ENCODE measurements around the gene CCDC14. TPM values are rescaled to one million over a fixed set of nuclear protein-coding genes. Genes with fewer than 3 reads are reported as not detected.

CCDC14 gene
- total RNA-seq, 1 donor from 2014 or later = 41.4 TPM

DNA sequence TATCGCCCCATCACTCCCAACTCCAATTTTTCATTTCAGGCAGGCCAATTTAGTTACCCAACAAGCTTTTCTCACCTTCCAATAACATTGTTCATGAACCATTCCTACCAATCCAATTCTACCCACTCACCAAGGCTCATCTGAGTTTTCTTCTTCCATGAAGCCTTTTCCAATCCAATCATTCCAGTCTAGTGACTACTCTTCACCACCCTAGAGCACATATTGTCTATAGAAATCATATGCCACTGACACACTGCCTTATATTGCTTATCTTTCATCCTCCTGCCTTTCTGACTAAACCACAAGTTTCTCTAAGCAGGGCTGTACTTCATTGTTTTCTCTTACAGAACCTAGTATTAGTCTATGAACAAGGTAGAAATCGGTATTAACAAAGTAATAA is 11.4 kb downstream of the CCDC14 start:
- no peak for TF ChIP-seq CTCF (conservative IDR thresholded peaks at IDR 0.05; ENCODE audit: low read depth, low read length)
- no peak overlapping the region for H3K4me3 ChIP-seq (ENCODE audit: low read depth, low read length)
- DNase-seq (ENCODE audit: low read depth) = no peak

DNA sequence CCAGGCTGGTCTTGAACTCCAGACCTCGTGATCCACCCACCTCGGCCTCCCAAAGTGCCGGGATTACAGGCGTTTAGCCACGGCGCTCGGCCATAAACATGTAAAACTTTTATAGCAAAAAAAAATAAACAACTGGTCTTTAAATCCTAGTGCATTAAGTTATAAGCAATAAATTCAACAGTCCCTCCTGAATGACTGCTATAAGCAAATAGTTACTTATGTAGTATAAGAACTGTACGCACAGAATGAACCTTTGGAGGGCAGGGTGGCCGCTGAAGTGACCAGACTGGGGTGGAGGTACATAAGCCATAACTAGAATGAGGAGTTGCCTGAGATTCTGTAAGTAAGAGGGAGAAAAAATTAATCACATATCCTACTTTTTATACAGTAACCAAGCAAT is 12.6 kb downstream of the CCDC14 start:
- no peak for DNase-seq (ENCODE audit: low read depth)
- no peak overlapping the region for H3K4me3 ChIP-seq (ENCODE audit: low read depth, low read length)
- TF ChIP-seq CTCF (conservative IDR thresholded peaks at IDR 0.05; ENCODE audit: low read depth, low read length) = no peak

DNA sequence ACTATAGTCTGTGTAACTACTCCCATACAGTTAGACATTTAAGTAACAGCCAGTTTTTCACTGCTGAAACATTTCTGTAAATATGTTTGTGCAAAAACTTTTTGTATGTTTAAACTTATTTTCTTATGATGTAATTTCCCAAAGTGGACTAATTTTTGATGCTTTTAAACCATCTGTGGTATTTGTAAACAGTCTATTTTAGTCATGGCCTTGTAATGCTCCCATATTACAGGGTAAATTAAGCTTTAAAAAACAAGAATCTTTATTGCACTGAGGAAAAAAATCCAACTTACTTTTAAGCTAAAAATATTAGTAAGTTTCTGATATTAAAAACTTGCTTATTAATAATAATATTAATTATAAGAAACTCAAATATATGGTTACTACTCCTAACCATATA is 13.5 kb downstream of the CCDC14 start:
- no peak for TF ChIP-seq CTCF (conservative IDR thresholded peaks at IDR 0.05; ENCODE audit: low read depth, low read length)
- DNase-seq (ENCODE audit: low read depth) = no peak
- H3K4me3 ChIP-seq (ENCODE audit: low read depth, low read length) = no peak overlapping the region

DNA sequence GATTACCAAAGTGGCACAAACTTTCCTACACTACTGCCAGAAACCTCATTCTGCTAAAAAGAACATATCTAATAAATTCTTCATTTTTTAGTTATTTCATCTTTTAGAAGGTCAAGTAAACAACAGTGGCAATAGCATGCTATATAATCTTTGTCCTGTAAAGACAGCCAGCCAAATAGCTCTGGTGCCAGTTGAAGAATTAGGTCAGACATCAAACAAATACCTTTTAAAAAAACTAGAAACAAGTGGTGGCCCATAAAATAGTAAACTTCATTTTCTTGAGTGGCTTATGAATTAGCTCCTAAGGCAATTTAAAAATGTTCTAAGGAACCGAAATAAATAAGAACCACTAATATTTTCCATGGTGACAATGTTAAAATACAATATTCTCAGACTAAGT is 19.5 kb downstream of the CCDC14 start:
- H3K4me3 ChIP-seq (ENCODE audit: low read depth, low read length) = no peak overlapping the region
- TF ChIP-seq CTCF (conservative IDR thresholded peaks at IDR 0.05; ENCODE audit: low read depth, low read length) = no peak
- DNase-seq (ENCODE audit: low read depth) = no peak

DNA sequence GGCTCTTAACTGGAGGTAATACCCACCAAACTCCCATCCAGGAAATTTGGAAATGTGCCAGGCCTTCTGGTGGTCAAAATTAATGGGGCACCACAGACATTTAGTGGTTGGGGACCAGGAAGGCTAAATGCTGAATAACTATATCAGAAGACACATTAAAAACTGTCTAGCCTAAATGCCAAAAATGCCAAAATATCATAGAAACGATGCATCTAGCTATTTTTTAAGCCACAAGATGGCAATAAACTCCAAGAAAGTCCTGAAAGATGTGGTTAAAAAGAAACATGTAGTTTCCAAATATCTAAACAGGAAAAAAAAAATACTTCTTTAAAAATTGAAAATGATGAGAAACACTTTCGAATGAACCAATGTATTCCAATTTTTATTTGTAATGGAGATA is 19.9 kb downstream of the CCDC14 start:
- TF ChIP-seq CTCF (conservative IDR thresholded peaks at IDR 0.05; ENCODE audit: low read depth, low read length) = no peak
- no peak overlapping the region for H3K4me3 ChIP-seq (ENCODE audit: low read depth, low read length)
- no peak for DNase-seq (ENCODE audit: low read depth)

DNA sequence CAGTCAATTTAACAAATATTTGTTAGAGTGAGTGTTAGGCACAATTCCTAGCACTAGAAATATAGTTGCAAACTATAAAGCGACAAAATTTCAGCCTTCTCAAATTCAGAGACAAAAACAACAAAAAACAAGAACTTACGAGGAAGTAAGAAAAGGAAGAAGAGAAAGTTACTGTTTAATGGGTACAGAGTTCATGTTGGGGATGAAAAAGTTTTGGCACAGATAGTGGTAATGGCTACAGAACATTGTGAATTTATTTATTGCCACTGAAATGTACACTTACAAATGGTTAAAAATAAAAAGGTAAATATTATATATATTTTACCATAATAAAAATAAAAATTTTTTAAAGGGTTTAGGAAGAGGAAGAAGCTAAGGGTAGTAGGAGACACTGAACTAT is 21.3 kb downstream of the CCDC14 start:
- no peak for TF ChIP-seq CTCF (conservative IDR thresholded peaks at IDR 0.05; ENCODE audit: low read depth, low read length)
- no peak overlapping the region for H3K4me3 ChIP-seq (ENCODE audit: low read depth, low read length)
- no peak for DNase-seq (ENCODE audit: low read depth)

- TF ChIP-seq CTCF (conservative IDR thresholded peaks at IDR 0.05; ENCODE audit: low read depth, low read length) = no peak
- no peak for DNase-seq (ENCODE audit: low read depth)
- H3K4me3 ChIP-seq (ENCODE audit: low read depth, low read length) = no peak overlapping the region
Measured at GRCh38 chr3:123936400-123936799, 24.6 kb downstream of the CCDC14 start.
